Erythroblast (primary cell): ENCODE data around the gene FYB1.
"Not testable (repeated sequence)": the region's sequence is repeated elsewhere in the genome, so short reads cannot be mapped to it uniquely, and the experiment has no call there.

Experiments
- DNase-seq, 2 experiments: peaks; one replicate each; lab custom pipeline; 2025; lab: John Stamatoyannopoulos, UW
- GATA1 ChIP-seq: IDR thresholded peaks from 2 replicates; pipeline ENCODE4 v1.6.1; 2011; ENCODE audit warnings: low read depth, mild to moderate bottlenecking, control low read depth, low read length, moderate library complexity
- POLR2A ChIP-seq: IDR thresholded peaks from 2 replicates; pipeline ENCODE4 v1.6.1; 2011; ENCODE audit warnings: mild to moderate bottlenecking, low read length

The FYB1 gene

GRCh38 chr5:39240750-39241149 is 21.4 kb upstream of the FYB1 start:
- no peak for DNase-seq
- no peak for TF ChIP-seq POLR2A
- TF ChIP-seq GATA1 = no peak

DNA sequence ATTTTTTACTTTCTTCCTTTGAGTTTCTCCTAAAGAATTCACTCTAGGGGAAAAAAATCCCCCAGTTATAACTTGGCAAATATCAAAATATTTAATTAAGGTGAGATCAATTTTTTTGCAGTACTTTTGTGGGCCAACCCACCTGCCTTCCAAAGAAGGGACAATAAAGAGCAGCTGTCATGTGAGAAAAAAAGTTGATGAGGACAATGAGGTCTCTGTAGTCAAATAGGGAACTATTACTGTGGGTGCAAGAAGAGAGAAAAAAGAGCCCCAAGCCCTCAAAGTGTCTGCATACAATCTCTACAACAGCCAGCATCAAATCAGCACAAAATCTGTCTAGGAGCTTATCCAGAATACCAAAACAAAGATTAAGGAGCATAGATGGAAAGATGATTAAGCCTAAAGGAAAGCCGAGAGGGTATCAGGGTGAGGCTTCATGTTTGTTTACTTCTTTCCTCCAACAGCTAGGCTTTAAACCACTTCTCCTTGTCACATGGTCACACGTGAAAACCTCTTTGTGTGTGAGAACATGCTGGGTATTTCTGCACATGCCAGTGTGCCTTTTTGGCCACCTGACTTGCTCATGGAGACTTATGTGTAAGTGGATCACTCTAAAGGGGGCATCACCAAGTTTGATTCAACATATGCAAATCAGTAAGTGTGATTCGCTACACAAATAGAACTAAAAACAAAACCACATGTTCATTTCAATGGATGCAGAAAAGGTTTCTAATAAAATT is 19.2 kb upstream of the FYB1 start:
- TF ChIP-seq GATA1 (no peak), POLR2A (no peak)
- DNase-seq = no peak

DNA sequence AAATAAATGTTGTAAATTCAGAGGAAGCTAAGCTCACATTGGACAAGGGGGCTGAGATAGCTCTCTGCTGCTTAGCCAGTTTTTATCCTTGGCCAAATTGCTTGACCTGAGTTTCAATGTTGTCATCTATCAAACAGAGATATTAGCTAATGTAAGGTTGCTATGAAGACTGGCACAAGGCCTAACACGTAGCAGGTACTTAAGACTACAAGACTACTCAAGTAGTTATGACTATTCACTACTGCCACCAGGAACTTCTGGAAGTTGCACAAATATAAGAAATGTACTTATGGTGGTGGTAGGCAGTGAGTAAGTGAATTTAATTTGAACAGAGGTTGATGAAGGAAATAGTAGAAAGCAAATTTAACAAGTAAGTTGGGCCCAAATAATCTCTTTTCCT is 17.4 kb upstream of the FYB1 start:
- TF ChIP-seq POLR2A = no peak
- TF ChIP-seq GATA1 = no peak
- DNase-seq = no peak

- no peak for TF ChIP-seq GATA1
- no peak for TF ChIP-seq POLR2A
- no peak for DNase-seq
Measured at GRCh38 chr5:39235648-39236047, 16.3 kb upstream of the FYB1 start.

DNA sequence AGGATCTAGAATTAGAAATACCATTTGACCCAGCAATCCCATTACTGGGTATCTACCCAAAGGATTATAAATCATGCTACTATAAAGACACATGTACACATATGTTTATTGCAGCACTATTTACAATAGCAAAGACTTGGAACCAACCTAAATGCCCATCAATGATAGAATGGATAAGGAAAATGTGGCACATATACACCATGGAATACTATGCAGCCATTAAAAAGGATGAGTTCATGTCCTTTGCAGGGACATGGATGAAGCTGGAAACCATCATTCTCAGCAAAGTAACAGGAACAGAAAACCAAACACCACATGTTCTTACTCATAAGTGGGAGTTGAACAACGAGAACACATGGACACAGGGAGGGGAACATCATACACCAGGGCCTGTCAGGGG is 15.1 kb upstream of the FYB1 start:
- DNase-seq = not testable (repeated sequence)

GRCh38 chr5:39233783-39234182 is 14.4 kb upstream of the FYB1 start:
- DNase-seq = no peak
- TF ChIP-seq GATA1 = no peak

- TF ChIP-seq POLR2A (no peak), GATA1 (no peak)
- DNase-seq = no peak
Measured at GRCh38 chr5:39231705-39232525, 12.6 kb upstream of the FYB1 start.

DNA sequence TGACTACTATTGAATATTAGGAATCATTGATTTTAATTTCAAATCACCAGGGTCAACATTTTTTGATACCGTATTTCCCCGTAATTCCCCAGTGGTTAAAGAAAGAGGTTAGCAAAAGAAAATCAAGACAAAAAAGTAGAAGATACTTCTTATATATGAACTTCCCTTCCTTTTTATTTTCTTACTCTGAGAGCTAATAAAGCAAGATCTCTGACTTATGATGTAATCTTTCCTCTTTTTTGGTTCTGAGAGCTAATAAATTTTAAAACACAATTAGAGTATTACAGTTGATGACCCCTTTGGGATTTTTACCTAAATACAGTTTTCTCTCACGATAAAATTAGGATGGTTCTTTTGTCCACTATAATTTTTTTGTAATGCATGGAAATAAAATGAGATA is 9.2 kb upstream of the FYB1 start:
- no peak for DNase-seq
- TF ChIP-seq POLR2A (no peak), GATA1 (no peak)

- DNase-seq = no peak
Measured at GRCh38 chr5:39226558-39226957, 7.2 kb upstream of the FYB1 start.

DNA sequence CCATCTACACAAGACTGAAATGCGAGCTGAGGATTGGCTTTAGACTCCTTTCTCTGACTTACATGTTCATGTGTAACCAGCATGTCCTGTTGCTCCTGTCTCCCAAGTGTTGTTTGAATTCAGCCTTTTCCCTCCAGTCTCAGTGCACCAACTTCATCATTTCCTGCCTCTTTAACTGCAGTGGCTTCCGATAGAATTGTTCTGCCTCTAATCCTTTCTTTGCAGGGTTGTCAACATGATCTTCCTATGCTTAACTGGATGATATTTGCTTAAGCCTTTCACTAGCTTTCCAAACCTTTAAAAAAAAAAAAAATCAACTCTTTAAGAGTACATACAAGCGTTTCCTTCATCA is 6.7 kb upstream of the FYB1 start:
- DNase-seq = no peak
- TF ChIP-seq POLR2A = no peak
- TF ChIP-seq GATA1 = no peak

More at GRCh38 chr5:39226558-39226957, 7.2 kb upstream of the FYB1 start:
- TF ChIP-seq POLR2A (no peak), GATA1 (no peak)

DNA sequence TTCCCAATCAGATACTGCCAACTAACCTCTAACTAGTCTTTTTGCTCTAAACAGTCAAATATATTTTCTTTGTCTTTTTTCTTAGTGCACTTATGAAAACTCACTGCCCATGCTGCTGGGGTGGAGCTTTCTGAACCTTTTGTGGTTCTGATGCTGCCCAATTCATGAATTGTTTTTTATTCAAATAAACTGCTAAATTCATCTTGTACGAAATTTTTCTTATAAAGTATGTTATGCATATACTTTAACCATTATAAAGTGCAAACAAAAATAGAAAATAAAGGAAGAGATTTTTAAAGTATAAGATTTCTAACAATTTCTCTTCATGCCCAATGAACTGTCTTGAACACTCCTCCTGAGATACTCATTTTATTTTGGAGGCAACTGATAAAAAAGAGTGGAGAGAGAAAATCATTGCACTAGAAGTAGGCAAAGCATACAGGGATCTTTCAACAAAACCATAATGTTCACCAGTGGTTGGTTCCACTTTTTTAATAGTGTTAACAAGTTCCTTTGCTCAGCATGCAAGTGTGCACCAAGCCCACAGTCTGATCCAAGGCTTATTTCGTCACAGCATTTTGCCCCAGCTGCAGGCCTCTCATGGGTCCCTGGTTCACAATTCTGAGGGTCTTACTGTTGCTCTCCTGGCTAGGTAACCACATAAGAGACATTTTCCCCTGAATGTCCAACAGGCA is 6.2 kb upstream of the FYB1 start:
- no peak for DNase-seq
- no peak for TF ChIP-seq GATA1
- no peak for TF ChIP-seq POLR2A

- TF ChIP-seq GATA1 = no peak
- TF ChIP-seq POLR2A = no peak
- peak in 1 of 2 experiments; percentile 10 for DNase-seq
Measured at GRCh38 chr5:39224196-39224761, 4.9 kb upstream of the FYB1 start.

GRCh38 chr5:39223565-39224156 is 4.3 kb upstream of the FYB1 start:
- no peak for DNase-seq
- TF ChIP-seq GATA1 (no peak), POLR2A (no peak)

DNA sequence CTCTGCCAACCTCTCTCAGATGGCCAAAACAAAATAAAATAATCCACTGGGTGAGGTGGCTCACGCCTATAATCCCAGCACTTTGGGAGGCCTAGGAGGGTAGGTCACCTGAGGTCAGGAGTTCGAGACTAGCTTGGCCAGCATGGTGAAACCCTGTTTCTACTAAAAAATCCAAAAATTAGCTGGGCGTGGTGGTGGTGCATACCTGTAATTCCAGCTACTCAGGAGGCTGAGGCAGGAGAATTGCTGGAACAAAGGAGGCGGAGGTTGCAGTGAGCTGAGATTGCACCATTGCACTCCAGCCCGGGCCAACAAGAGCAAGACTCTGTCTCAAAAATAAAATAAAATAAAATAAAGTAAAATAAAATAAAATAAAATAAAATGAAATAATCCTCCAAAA is 2.3 kb upstream of the FYB1 start:
- not testable (repeated sequence) for DNase-seq
